Tibial nerve (tissue), 4 donors: Measurements from ENCODE around the gene SUCLG1. TPM values are rescaled to one million over a fixed set of nuclear protein-coding genes. Genes with fewer than 3 reads are reported as not detected.
A peak's percentile ranks its signal among the peaks of the same experiment; 100 is the strongest.

Experiments used
- DNase-seq, 2 donors: peaks; one replicate each; pipeline ENCODE4 v3.0.0-alpha.2; 2019; ENCODE audit warnings: low spot score in 2 of 2
- H3K27ac ChIP-seq, 4 donors: fragments of 200-600 bp; sonication (generic) in 3 of 4; one replicate each; pipeline ENCODE4 v1.5.1; 2017 to 2019; ENCODE audit warnings: mild to moderate bottlenecking in 1 of 4
- H3K27me3 ChIP-seq, 2 donors: fragments of 200-600 bp; sonication (generic) in 1 of 2; one replicate each; pipeline versions ENCODE4 v1.5.1 to v1.6.0; 2017 to 2019
- H3K36me3 ChIP-seq, 3 donors: fragments of 200-600 bp; sonication (generic); one replicate each; pipeline ENCODE4 v1.5.1; 2018 to 2019
- H3K4me1 ChIP-seq, 4 donors: fragments of 200-600 bp; sonication (generic) in 3 of 4; one replicate each; pipeline ENCODE4 v1.5.1; 2017 to 2019
- H3K4me3 ChIP-seq, 4 donors: fragments of 200-600 bp; sonication (generic) in 3 of 4; one replicate each; pipeline ENCODE4 v1.5.1; 2017 to 2019; ENCODE audit warnings: mild to moderate bottlenecking in 1 of 4, moderate library complexity in 1 of 4
- H3K9me3 ChIP-seq, 4 donors: fragments of 200-600 bp; sonication (generic) in 3 of 4; one replicate each; pipeline ENCODE4 v1.5.1; 2017 to 2019
- EP300 ChIP-seq, 2 donors: sonication (generic); formaldehyde crosslinking; IDR thresholded peaks; one replicate each; pipeline ENCODE4 v1.6.1; 2017; ENCODE audit warnings: antibody characterized with exemption in 2 of 2, mild to moderate bottlenecking in 1 of 2
- POLR2A ChIP-seq, 2 donors: fragments of 450-650 bp; IDR thresholded peaks; one replicate each; pipeline ENCODE4 v1.6.1; 2017; ENCODE audit warnings: antibody characterized with exemption in 2 of 2, mild to moderate bottlenecking in 2 of 2, moderate library complexity in 2 of 2
- WGBS, 2 donors: methylation state at CpG; one replicate each; pipeline ENCODE4 v1.1.5; 2018; 5-methylcytosine and 5-hydroxymethylcytosine counted together
- total RNA-seq, 4 donors: library from RNA; depleted of rRNA; stranded (reverse); fragments of >200 nt; gene quantifications; one replicate each; pipeline ENCODE4 v1.1.0, GENCODE V29; 2016
- TF ChIP-seq, protein P1 (sequence below), 5 experiments: fragments of 200-600 bp in 3 of 5; fragments of 450-650 bp in 2 of 5; sonication (generic) in 3 of 5; IDR thresholded peaks; one replicate each; pipeline ENCODE4 v1.5.1; 2016 to 2019; ENCODE audit warnings: antibody characterized with exemption in 5 of 5, mild to moderate bottlenecking in 3 of 5, moderate library complexity in 2 of 5

The SUCLG1 gene
- 10 to 100 TPM; 45.4 to 58.8 (median 52.1) TPM for total RNA-seq

DNA sequence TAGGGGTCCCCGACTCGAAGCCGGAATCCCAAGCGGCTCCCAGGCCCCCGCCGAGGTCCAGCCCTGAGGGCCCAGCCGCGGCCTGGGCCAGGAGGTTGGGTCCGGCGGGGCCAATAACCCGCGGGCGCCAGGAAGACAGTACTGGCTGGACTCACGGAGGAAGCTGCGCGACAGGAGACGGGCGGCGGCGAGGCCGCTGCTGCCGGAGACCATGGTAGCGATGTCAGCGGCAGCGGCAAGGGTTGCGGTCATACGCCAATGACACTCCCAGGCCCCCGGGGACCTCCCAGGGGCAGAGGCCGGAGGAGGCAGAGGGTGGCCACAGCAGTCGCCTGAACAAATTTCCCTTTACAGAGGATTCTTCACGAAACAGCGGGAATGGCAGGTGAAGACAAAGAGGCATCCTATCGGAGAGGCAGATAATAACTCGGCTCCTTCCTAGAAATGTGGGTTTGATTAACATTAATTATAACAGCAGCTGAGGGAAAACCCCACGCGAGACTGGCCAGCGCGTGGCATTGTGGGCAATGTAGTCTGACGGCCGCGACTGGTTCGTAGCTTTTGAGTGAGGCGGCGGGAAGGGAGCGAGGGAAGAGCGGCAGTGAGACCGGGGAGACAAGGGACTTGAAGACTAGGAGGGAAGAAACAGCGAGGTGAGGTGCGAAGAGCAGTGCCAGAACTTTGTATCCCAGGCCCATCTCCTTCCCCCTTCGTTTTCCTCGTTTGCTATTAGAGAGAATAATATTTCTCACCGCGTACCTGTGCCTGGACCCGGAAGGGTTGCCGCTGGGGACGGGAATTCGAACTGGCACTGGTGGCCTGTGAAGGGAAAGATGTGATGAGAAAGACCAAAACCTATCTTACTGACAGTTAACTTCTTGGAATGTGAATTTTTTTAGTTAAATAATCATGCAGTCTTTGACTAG lies at the start of gene SUCLG1:
Gene SUCLG1 (minus strand): TSS at position 263 of the 926 bp plus-strand sequence. CDS start 11 bp downstream, at position 252.
- DNase-seq, result peak; percentile 67 to 85
- Histone ChIP-seq H3K27me3 (no peaks in the 10 kb centered on the region), H3K4me1 (peaks cover 0 to 50% (median 14%) of the 10 kb centered on the region in 4 donors), H3K27ac (peak within 1 kb of the TSS; percentile 84 to 94 (median 92)), H3K9me3 (no peaks in the 10 kb centered on the region), H3K4me3 (peak within 1 kb of the TSS; percentile 87 to 97 (median 90)), H3K36me3 (no peaks in the 10 kb centered on the region)
- 0% methylated on average over 40 to 57 of the region's 57 CpGs for WGBS, 2 donors
- TF ChIP-seq POLR2A (IDR thresholded peaks at IDR 0.05) (peak; percentile 10 to 52), EP300 (IDR thresholded peaks at IDR 0.05) (peak; percentile 76 to 85)
- TF ChIP-seq, protein P1, sequence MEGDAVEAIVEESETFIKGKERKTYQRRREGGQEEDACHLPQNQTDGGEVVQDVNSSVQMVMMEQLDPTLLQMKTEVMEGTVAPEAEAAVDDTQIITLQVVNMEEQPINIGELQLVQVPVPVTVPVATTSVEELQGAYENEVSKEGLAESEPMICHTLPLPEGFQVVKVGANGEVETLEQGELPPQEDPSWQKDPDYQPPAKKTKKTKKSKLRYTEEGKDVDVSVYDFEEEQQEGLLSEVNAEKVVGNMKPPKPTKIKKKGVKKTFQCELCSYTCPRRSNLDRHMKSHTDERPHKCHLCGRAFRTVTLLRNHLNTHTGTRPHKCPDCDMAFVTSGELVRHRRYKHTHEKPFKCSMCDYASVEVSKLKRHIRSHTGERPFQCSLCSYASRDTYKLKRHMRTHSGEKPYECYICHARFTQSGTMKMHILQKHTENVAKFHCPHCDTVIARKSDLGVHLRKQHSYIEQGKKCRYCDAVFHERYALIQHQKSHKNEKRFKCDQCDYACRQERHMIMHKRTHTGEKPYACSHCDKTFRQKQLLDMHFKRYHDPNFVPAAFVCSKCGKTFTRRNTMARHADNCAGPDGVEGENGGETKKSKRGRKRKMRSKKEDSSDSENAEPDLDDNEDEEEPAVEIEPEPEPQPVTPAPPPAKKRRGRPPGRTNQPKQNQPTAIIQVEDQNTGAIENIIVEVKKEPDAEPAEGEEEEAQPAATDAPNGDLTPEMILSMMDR (IDR thresholded peaks at IDR 0.05), result no peak

DNA sequence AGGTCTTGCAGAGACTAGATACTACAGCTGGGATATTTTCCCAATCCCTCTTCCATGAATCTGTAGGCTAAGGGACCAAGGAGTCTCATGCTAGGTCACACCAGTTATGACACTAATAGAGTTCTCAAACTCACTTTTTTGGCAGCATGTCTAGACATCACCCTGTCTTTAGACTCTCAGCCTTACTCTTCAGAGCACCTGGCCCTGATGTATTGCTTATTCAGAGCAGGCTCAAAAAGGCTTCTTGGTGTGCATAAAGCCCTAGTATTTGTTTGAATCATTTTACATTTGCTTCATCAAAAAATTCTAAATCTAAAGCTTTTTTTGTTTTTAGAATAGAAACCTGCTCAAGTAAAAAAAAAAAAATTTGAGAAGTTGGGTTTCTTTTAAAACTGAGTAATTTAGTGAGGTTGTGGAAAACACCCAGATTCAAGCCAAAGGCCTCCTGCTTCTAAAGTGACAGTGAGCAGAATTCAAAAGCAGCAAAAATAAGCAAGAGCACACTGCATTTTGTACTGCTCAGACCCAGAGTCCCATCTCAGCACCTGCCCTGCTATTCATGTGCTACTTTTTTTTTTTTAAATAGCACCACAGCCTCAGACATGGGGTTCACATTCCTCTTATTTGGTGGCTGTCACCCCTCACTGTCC lies 39.2 kb upstream of the SUCLG1 start:
- TF ChIP-seq, protein P1 (IDR thresholded peaks at IDR 0.05), result no peak
- TF ChIP-seq EP300 (IDR thresholded peaks at IDR 0.05) (no peak), POLR2A (IDR thresholded peaks at IDR 0.05) (no peak)
- no peak for DNase-seq
- H3K4me1 ChIP-seq, result peaks cover 0 to 5% (median 0%) of the 10 kb centered on the region in 4 donors
- no peaks in the 10 kb centered on the region for H3K36me3 ChIP-seq
- H3K4me3 ChIP-seq, result no peak overlapping the region
- H3K27me3 ChIP-seq, result no peaks in the 10 kb centered on the region
- H3K27ac ChIP-seq, result no peak overlapping the region
- peaks cover 0 to under 1% (median 0%) of the 10 kb centered on the region in 4 donors for H3K9me3 ChIP-seq

DNA sequence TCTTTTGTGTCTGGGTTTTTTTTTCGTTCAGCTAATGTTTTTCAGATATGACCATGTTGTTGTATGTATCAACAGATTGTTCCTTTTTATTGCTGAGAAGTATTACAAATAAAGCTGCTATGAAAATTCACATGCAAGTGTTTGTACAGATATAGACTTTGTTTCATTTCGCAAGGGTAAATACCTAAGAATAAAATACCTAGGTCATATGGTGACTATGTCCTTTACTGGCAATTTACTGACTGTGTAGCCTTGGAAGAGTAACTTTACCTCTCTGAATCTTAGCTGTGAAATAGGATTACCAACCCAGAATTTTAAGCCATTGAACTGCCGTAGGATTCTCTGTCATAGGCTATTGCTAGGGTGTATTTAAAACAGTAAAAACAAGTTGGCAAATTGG lies 38.2 kb upstream of the SUCLG1 start:
- H3K27ac ChIP-seq, result no peak overlapping the region
- DNase-seq, result no peak
- H3K4me1 ChIP-seq, result peaks cover 0 to 5% (median 0%) of the 10 kb centered on the region in 4 donors
- 87 to 92% methylated on average over 3 of the region's 3 CpGs for WGBS, 2 donors
- TF ChIP-seq, protein P1 (IDR thresholded peaks at IDR 0.05), result no peak
- TF ChIP-seq POLR2A (IDR thresholded peaks at IDR 0.05) (no peak), EP300 (IDR thresholded peaks at IDR 0.05) (no peak)
- H3K4me3 ChIP-seq, result no peak overlapping the region
- H3K36me3 ChIP-seq, result no peaks in the 10 kb centered on the region
- no peaks in the 10 kb centered on the region for H3K9me3 ChIP-seq
- H3K27me3 ChIP-seq, result no peaks in the 10 kb centered on the region

DNA sequence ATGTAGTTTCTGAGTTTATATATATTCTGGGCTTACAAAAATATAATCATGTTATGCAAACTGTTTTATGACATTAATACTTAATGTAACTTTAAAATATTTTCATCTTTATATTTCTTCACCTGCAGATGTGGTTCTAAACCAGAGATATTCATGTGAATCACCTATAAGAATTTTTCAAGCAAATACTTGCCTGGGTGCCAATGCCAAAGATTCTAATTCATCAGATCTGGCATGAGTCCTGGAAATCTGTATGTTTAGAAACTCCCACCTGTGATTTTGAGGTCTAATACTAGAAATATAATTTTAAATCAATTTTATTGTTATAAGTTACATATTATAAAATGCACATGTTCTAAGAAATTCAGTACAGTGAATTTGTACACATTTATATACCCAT lies 37.3 kb upstream of the SUCLG1 start:
- Histone ChIP-seq H3K4me1 (peaks cover 0 to 5% (median 0%) of the 10 kb centered on the region in 4 donors), H3K27me3 (no peaks in the 10 kb centered on the region)
- TF ChIP-seq POLR2A (IDR thresholded peaks at IDR 0.05) (no peak), EP300 (IDR thresholded peaks at IDR 0.05) (no peak)
- TF ChIP-seq, protein P1 (IDR thresholded peaks at IDR 0.05), result no peak

More for the DNA sequence above, 37.3 kb upstream of the SUCLG1 start:
- H3K9me3 ChIP-seq, result no peaks in the 10 kb centered on the region
- no peak overlapping the region for H3K4me3 ChIP-seq
- no peaks in the 10 kb centered on the region for H3K36me3 ChIP-seq
- no peak overlapping the region for H3K27ac ChIP-seq
- no peak for DNase-seq
